Common myeloid progenitor, CD34-positive (primary cell): ENCODE measurements around the gene DEDD.

Experiments used
- CTCF ChIA-PET: fragments of 350-600 bp; sonication (Branson Sonifier 250); formaldehyde crosslinking; loops from one replicate; lab custom pipeline; 2021; ENCODE audit warnings: antibody characterized with exemption; lab: Charles Lee
- POLR2A ChIA-PET: fragments of 350-600 bp; sonication (Branson Sonifier 250); formaldehyde crosslinking; loops from one replicate; lab custom pipeline; 2021; ENCODE audit warnings: antibody characterized with exemption; lab: Charles Lee
- DNase-seq, 3 donors: peaks; one replicate each; pipeline versions ENCODE4 v3.0.0 to v3.0.0-alpha.2; 2013
- H3K27ac ChIP-seq, 2 experiments: 1 replicate in 1 of 2; 2 replicates in 1 of 2; pipeline ENCODE4 v1.7.0; 2013; ENCODE audit warnings: inconsistent platforms in 2 of 2, low read length in 2 of 2, mild to moderate bottlenecking in 2 of 2, low read depth in 1 of 2, moderate library complexity in 1 of 2; ENCODE audit not compliant: severe bottlenecking in 2 of 2, insufficient read depth in 1 of 2, poor library complexity in 1 of 2
- H3K27me3 ChIP-seq, 5 experiments: replicated peaks in 2 of 5; 1 replicate in 3 of 5; 2 replicates in 2 of 5; pipeline versions ENCODE4 v1.6.1 to v1.7.0; 2013; ENCODE audit warnings: low read length in 4 of 5, mild to moderate bottlenecking in 2 of 5, moderate library complexity in 2 of 5, inconsistent platforms in 1 of 5; ENCODE audit not compliant: insufficient read depth in 5 of 5, control insufficient read depth in 4 of 5
- H3K36me3 ChIP-seq, 4 experiments: 1 replicate in 2 of 4; 2 replicates in 2 of 4; pipeline versions ENCODE4 v1.6.1 to v1.7.0; 2013; ENCODE audit warnings: low read length in 3 of 4, control low read depth in 1 of 4, mild to moderate bottlenecking in 1 of 4; ENCODE audit not compliant: control insufficient read depth in 4 of 4, insufficient read depth in 4 of 4
- H3K4me1 ChIP-seq, 4 experiments: 1 replicate in 3 of 4; 2 replicates in 1 of 4; pipeline versions ENCODE4 v1.6.1 to v1.7.1; 2013; ENCODE audit warnings: low read length in 3 of 4, mild to moderate bottlenecking in 3 of 4, control low read depth in 1 of 4, inconsistent platforms in 1 of 4, moderate library complexity in 1 of 4; ENCODE audit not compliant: control insufficient read depth in 4 of 4, insufficient read depth in 4 of 4; ENCODE audit errors: control extremely low read depth in 1 of 4
- H3K4me3 ChIP-seq, 7 experiments: 1 replicate in 4 of 7; 2 replicates in 3 of 7; pipeline versions ENCODE4 v1.5.1 to v1.7.0; 2013; ENCODE audit warnings: mild to moderate bottlenecking in 7 of 7, low read length in 6 of 7, moderate library complexity in 6 of 7, inconsistent platforms in 2 of 7, low read depth in 2 of 7, control low read depth in 1 of 7; ENCODE audit not compliant: insufficient read depth in 4 of 7, control insufficient read depth in 1 of 7; ENCODE audit errors: extremely low read depth in 1 of 7
- H3K9me3 ChIP-seq, 5 experiments: 1 replicate in 4 of 5; 2 replicates in 1 of 5; pipeline versions ENCODE4 v1.6.1 to v1.7.1; 2013; ENCODE audit warnings: low read length in 4 of 5, mild to moderate bottlenecking in 2 of 5, inconsistent platforms in 1 of 5, low read depth in 1 of 5, moderate library complexity in 1 of 5; ENCODE audit not compliant: control insufficient read depth in 4 of 5, insufficient read depth in 2 of 5; ENCODE audit errors: control extremely low read depth in 1 of 5
- WGBS: methylation state at CpG from one replicate; pipeline ENCODE4 v1.1.5; 2013; ENCODE audit not compliant: insufficient coverage; 5-methylcytosine and 5-hydroxymethylcytosine counted together

The DEDD gene

GRCh38 chr1:161171696-161172095, 39.2 kb upstream of the DEDD start:
- ChIA-PET CTCF (interaction anchor here (0.9 to 2.7 kb wide), 7 partner anchors 10 to 203 kb away, joined by 3 to 12 read pairs (median 4); partner anchors contain the start of gene APOA2), POLR2A (no interaction called here)
- no peak for DNase-seq
- Histone ChIP-seq H3K27ac (no peak overlapping the region), H3K4me3 (no peak overlapping the region), H3K27me3 (no peaks in the 10 kb centered on the region), H3K9me3 (no peaks in the 10 kb centered on the region), H3K36me3 (peaks cover 18 to 67% (median 56%) of the 10 kb centered on the region in 4 experiments), H3K4me1 (peaks cover 3 to 16% (median 15%) of the 10 kb centered on the region in 4 experiments)
- 92% methylated on average over 12 of the region's 12 CpGs for WGBS

- Histone ChIP-seq H3K4me1 (peaks cover 3 to 15% (median 15%) of the 10 kb centered on the region in 4 experiments), H3K4me3 (no peak overlapping the region), H3K36me3 (peaks cover 18 to 67% (median 56%) of the 10 kb centered on the region in 4 experiments), H3K27me3 (no peaks in the 10 kb centered on the region), H3K27ac (no peak overlapping the region), H3K9me3 (no peaks in the 10 kb centered on the region)
- ChIA-PET CTCF (interaction anchor here (0.9 to 2.7 kb wide), 7 partner anchors 9 to 203 kb away, joined by 3 to 12 read pairs (median 4); partner anchors contain the start of gene APOA2), POLR2A (no interaction called here)
- no peak for DNase-seq
- WGBS = no CpG with 5 or more reads among the region's 5 CpGs
Observed at GRCh38 chr1:161171191-161171590, 38.7 kb upstream of the DEDD start.

- H3K36me3 ChIP-seq = peaks cover 13 to 63% (median 52%) of the 10 kb centered on the region in 4 experiments
- ChIA-PET CTCF (interaction anchor here (0.8 to 6.1 kb wide), 3 partner anchors 7 to 12 kb away, joined by 3 to 45 read pairs (median 6); partner anchors contain the start of gene B4GALT3), POLR2A (no interaction called here)
- no peaks in the 10 kb centered on the region for H3K9me3 ChIP-seq
- 100% methylated on average over 9 of the region's 9 CpGs for WGBS
- no peak overlapping the region for H3K27ac ChIP-seq
- no peak overlapping the region for H3K4me3 ChIP-seq
- H3K4me1 ChIP-seq = peaks cover 3 to 24% (median 23%) of the 10 kb centered on the region in 4 experiments
- no peak for DNase-seq
- H3K27me3 ChIP-seq = no peaks in the 10 kb centered on the region
Observed at GRCh38 chr1:161168906-161169305, 36.4 kb upstream of the DEDD start.

GRCh38 chr1:161166669-161167548, 34.4 kb upstream of the DEDD start:
- peak overlapping the region; percentile 53 to 91 (median 77) for H3K4me3 ChIP-seq
- POLR2A ChIA-PET = interaction anchor here (0.6 to 1.8 kb wide), 3 partner anchors 10 to 19 kb away, joined by 3 to 12 read pairs (median 6); partner anchors contain the start of genes B4GALT3 and UFC1
- DNase-seq = peak in 2 of 3 donors; percentile 27 to 50
- CTCF ChIA-PET = interaction anchor here (0.6 to 6.1 kb wide), 17 partner anchors 9 to 207 kb away, joined by 3 to 45 read pairs (median 5); partner anchors contain the start of genes B4GALT3, KLHDC9, NDUFS2 and UFC1
- 10% methylated on average over 27 of the region's 33 CpGs for WGBS
- peaks cover 3 to 26% (median 23%) of the 10 kb centered on the region in 4 experiments for H3K4me1 ChIP-seq
- H3K27me3 ChIP-seq = no peaks in the 10 kb centered on the region
- H3K27ac ChIP-seq = peak overlapping the region; percentile 97 to 98
- H3K9me3 ChIP-seq = no peaks in the 10 kb centered on the region
- H3K36me3 ChIP-seq = peaks cover 10 to 58% (median 48%) of the 10 kb centered on the region in 4 experiments

GRCh38 chr1:161165742-161166668, 33.5 kb upstream of the DEDD start, which contains the start of gene PPOX:
PPOX (plus strand) TSS chr1:161166426; CDS start chr1:161166848, 422 bp downstream.
- Histone ChIP-seq H3K4me1 (peaks cover 3 to 29% (median 24%) of the 10 kb centered on the region in 4 experiments), H3K9me3 (no peaks in the 10 kb centered on the region), H3K4me3 (peak within 1 kb of the TSS; percentile 53 to 91 (median 77)), H3K27ac (peak within 1 kb of the TSS; percentile 97 to 98), H3K36me3 (peaks cover 10 to 57% (median 41%) of the 10 kb centered on the region in 4 experiments), H3K27me3 (no peaks in the 10 kb centered on the region)
- ChIA-PET CTCF (interaction anchor here (0.6 to 6.1 kb wide), 31 partner anchors 8 to 216 kb away, joined by 3 to 45 read pairs (median 4); partner anchors contain the start of genes ADAMTS4, B4GALT3, CFAP126 and KLHDC9), POLR2A (interaction anchor here (1.1 to 1.8 kb wide), 3 partner anchors 11 to 33 kb away, joined by 3 to 12 read pairs (median 6); partner anchors contain the start of genes B4GALT3, DEDD and UFC1)
- peak; percentile 97 to 99 (median 99) for DNase-seq
- 0% methylated on average over 32 of the region's 54 CpGs for WGBS
